OCI-LY3 (cell line): ENCODE results near the gene C17orf58.
"Not testable (repeated sequence)": the region's sequence is repeated elsewhere in the genome, so short reads cannot be mapped to it uniquely, and the experiment has no call there.

Source experiments
- H2AFZ ChIP-seq: fragments of 200-600, 300-600 bp; shearing (Covaris generic); 2 replicates; pipeline ENCODE4 v1.6.0; 2014; ENCODE audit warnings: antibody characterized with exemption, low read depth, low read length
- H3K27ac ChIP-seq: fragments of 200-600, 300-600 bp; sonication (generic); 2 replicates; pipeline ENCODE4 v1.5.1; 2014; ENCODE audit warnings: mild to moderate bottlenecking, low read length, moderate library complexity, mixed read lengths
- H3K27me3 ChIP-seq: fragments of 200-600, 300-600 bp; sonication (generic); 2 replicates; pipeline ENCODE4 v1.6.1; 2014; ENCODE audit warnings: low read depth, low read length, mixed read lengths
- H3K36me3 ChIP-seq: fragments of 200-600, 300-600 bp; sonication (generic); replicated peaks from 2 replicates; pipeline ENCODE3; 2014; ENCODE audit warnings: low read depth, low read length, mixed read lengths
- H3K4me1 ChIP-seq: fragments of 300-600, 200-600 bp; sonication (generic); 2 replicates; pipeline ENCODE4 v1.6.1; 2014; ENCODE audit warnings: low read length, mixed read lengths
- H3K4me2 ChIP-seq: fragments of 200-600, 300-600 bp; sonication (generic); 2 replicates; pipeline ENCODE4 v1.6.1; 2014; ENCODE audit warnings: low read length, mixed read lengths
- H3K4me3 ChIP-seq: fragments of 300-600, 200-600 bp; sonication (generic); 2 replicates; pipeline ENCODE4 v1.5.1; 2014; ENCODE audit warnings: antibody characterized with exemption, mild to moderate bottlenecking, low read length, moderate library complexity
- H3K79me2 ChIP-seq: fragments of 300-600, 200-600 bp; shearing (Covaris generic); 2 replicates; pipeline ENCODE4 v1.6.1; 2014; ENCODE audit warnings: mild to moderate bottlenecking, low read length, mixed read lengths
- H3K9ac ChIP-seq: fragments of 300-600, 200-600 bp; shearing (Covaris generic); 2 replicates; pipeline ENCODE4 v1.6.0; 2014; ENCODE audit warnings: mild to moderate bottlenecking, low read length, moderate library complexity
- H3K9me3 ChIP-seq: fragments of 200-600, 300-600 bp; shearing (Covaris generic); 2 replicates; pipeline ENCODE4 v1.6.1; 2014; ENCODE audit warnings: low read length, mixed read lengths; ENCODE audit not compliant: insufficient read depth
- H4K20me1 ChIP-seq: fragments of 200-600, 300-600 bp; sonication (generic); 2 replicates; pipeline ENCODE4 v1.6.1; 2016; ENCODE audit warnings: low read length, mixed read lengths; ENCODE audit not compliant: insufficient read depth
- EZH2phosphoT487 ChIP-seq: fragments of 200-600 bp; shearing (Covaris generic); IDR thresholded peaks from 2 replicates; pipeline ENCODE4 v1.6.1; 2018; ENCODE audit warnings: antibody characterized with exemption, mixed run types, low read depth
- TF ChIP-seq, protein P1 (sequence below): fragments of 200-600, 300-600 bp; sonication (generic); IDR thresholded peaks from 2 replicates; pipeline ENCODE4 v1.5.1; 2014; ENCODE audit warnings: antibody characterized with exemption, low read length, low read depth

C17orf58 gene

DNA sequence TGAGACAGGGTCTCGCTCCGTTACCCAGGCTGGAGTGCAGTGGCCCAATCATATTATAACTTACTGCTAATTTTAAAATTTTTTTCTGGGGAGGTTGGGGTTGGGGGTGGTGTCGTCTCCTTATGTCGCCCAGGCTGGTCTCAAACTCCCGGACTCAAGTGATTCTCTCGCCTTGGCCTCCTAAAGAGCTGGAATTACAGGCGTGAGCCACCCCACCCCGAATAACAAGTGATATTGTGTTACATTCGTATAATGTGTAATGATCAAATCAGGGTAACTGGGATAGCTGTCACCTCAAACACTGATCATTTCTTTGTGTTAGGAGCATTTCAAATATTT, 23.0 kb upstream of the C17orf58 start:
- Histone ChIP-seq H4K20me1 (no peaks in the 10 kb centered on the region), H3K4me3 (peak overlapping the region; percentile 89), H3K27ac (no peak overlapping the region), H3K9me3 (no peaks in the 10 kb centered on the region), H3K9ac (peak overlapping the region; percentile 48), H2AFZ (no peak overlapping the region), H3K79me2 (no peaks in the 10 kb centered on the region), H3K4me2 (peak overlapping the region; percentile 72), H3K27me3 (no peaks in the 10 kb centered on the region; the same call in 1 of the 2 replicates), H3K4me1 (no peaks in the 10 kb centered on the region), H3K36me3 (no peaks in the 10 kb centered on the region)
- no peak for TF ChIP-seq EZH2phosphoT487
- TF ChIP-seq, protein P1, sequence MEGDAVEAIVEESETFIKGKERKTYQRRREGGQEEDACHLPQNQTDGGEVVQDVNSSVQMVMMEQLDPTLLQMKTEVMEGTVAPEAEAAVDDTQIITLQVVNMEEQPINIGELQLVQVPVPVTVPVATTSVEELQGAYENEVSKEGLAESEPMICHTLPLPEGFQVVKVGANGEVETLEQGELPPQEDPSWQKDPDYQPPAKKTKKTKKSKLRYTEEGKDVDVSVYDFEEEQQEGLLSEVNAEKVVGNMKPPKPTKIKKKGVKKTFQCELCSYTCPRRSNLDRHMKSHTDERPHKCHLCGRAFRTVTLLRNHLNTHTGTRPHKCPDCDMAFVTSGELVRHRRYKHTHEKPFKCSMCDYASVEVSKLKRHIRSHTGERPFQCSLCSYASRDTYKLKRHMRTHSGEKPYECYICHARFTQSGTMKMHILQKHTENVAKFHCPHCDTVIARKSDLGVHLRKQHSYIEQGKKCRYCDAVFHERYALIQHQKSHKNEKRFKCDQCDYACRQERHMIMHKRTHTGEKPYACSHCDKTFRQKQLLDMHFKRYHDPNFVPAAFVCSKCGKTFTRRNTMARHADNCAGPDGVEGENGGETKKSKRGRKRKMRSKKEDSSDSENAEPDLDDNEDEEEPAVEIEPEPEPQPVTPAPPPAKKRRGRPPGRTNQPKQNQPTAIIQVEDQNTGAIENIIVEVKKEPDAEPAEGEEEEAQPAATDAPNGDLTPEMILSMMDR = no peak

DNA sequence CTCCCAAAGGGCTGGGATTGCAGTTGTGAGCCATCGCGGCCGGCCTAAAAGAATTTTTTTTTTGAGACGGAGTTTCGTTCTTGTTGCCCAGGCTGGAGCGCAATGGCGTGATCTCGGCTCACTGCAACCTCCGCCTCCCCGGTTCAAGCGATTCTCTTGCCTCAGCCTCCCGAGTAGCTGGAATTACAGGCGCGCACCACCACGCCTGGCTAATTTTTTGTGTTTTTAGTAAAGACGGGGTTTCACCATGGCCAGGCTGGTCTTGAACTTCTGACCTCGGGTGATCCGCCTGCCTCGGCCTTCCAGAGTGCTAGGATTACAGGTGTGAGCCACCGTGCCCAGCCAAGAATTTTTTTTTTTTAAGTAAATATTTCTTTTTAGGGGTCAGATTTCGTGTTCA, 22.2 kb upstream of the C17orf58 start:
- not testable (repeated sequence) for H2AFZ ChIP-seq, H3K27me3 ChIP-seq, H3K4me1 ChIP-seq, H3K4me3 ChIP-seq, H3K9me3 ChIP-seq, H3K4me2 ChIP-seq, H4K20me1 ChIP-seq, H3K79me2 ChIP-seq, H3K9ac ChIP-seq, H3K36me3 ChIP-seq, H3K27ac ChIP-seq

DNA sequence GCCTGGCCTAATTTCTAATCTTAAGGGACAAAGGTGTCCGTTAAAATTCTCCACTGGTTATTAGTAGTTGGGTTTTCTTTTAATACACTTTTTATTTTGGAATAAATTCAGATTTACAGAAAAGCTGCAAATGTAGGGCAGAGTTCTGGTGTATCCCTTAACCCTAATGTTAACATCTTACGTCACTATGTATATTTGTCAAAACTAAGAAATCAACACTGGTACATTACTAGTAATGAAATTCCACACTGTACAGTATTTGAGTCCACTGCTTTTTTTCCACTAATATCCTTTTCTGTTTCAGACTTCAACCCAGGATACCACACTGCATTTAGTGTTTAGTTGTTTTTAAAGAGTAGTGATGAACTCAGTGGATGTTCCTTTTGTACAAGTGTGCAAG, 20.6 kb upstream of the C17orf58 start:
- no peaks in the 10 kb centered on the region; the same call in 1 of the 2 replicates for H3K27me3 ChIP-seq
- no peaks in the 10 kb centered on the region for H3K9me3 ChIP-seq
- no peaks in the 10 kb centered on the region for H3K36me3 ChIP-seq
- no peak for TF ChIP-seq EZH2phosphoT487
- TF ChIP-seq, protein P1 = no peak
- no peaks in the 10 kb centered on the region for H4K20me1 ChIP-seq
- no peak overlapping the region for H3K9ac ChIP-seq
- no peak overlapping the region for H3K4me3 ChIP-seq
- H3K27ac ChIP-seq = no peak overlapping the region
- H3K79me2 ChIP-seq = no peaks in the 10 kb centered on the region
- H3K4me1 ChIP-seq = no peaks in the 10 kb centered on the region
- no peak overlapping the region for H2AFZ ChIP-seq
- no peak overlapping the region for H3K4me2 ChIP-seq

DNA sequence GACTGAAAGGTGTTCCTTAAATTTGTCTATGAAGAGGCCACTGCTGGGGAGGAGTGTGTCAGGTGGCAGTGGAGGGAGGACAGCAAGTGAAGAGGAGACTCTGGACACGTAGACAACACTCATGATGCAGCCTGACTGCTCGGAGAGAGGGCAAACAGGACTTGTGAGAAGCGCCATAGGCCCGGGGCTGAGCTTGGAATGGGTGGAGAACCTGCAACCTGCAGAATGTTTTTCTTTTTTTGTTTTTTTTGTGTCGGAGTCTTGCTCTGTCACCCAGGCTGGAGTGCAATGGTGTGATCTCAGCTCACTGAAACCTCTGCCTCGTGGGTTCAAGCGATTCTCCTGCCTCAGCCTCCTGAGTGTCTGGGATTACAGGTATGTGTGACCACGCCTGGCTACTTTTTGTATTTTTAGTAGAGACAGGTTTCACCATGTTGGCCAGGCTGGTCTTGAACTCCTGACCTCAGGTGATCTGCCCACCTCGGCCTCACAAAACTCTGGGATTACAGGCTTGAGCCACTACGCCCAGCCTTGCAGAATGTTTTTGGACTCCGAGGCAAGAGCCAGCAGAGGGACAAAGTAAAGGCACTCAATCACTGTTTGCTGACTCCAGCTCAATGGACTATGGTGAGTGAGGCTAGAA, 18.9 kb upstream of the C17orf58 start:
- TF ChIP-seq, protein P1 = no peak
- no peak for TF ChIP-seq EZH2phosphoT487
- Histone ChIP-seq H3K9me3 (no peaks in the 10 kb centered on the region), H3K4me2 (no peak overlapping the region), H3K27me3 (no peaks in the 10 kb centered on the region; the same call in 1 of the 2 replicates), H2AFZ (no peak overlapping the region), H3K27ac (no peak overlapping the region), H3K4me3 (no peak overlapping the region), H3K9ac (no peak overlapping the region), H4K20me1 (no peaks in the 10 kb centered on the region), H3K4me1 (no peaks in the 10 kb centered on the region), H3K36me3 (no peaks in the 10 kb centered on the region), H3K79me2 (no peaks in the 10 kb centered on the region)
